HG03097 (cell line): ENCODE data around the gene ADCY7.

Source experiments
- ATAC-seq: cut with Tn5 transposase; IDR thresholded peaks from one replicate; pipeline ENCODE4 v1.9.1; 2021; ENCODE audit not compliant: unreplicated experiment, low FRiP score

ADCY7 gene

GRCh38 chr16:50265716-50266336 is 525 bp upstream of the ADCY7 start:
- no peak for ATAC-seq

- no peak for ATAC-seq
Observed at GRCh38 chr16:50267151-50267631, 840 bp downstream of the ADCY7 start.

GRCh38 chr16:50267651-50268050 is 1.3 kb downstream of the ADCY7 start:
- no peak for ATAC-seq

- ATAC-seq = no peak
Observed at GRCh38 chr16:50268352-50268751, 2.0 kb downstream of the ADCY7 start.

- ATAC-seq = no peak
Observed at GRCh38 chr16:50269061-50269705, 2.8 kb downstream of the ADCY7 start.

GRCh38 chr16:50269769-50270509 is 3.6 kb downstream of the ADCY7 start:
- ATAC-seq = no peak

GRCh38 chr16:50270510-50271147 is 4.3 kb downstream of the ADCY7 start:
- ATAC-seq = no peak

GRCh38 chr16:50271148-50272041 is 5.0 kb downstream of the ADCY7 start:
- no peak for ATAC-seq

- ATAC-seq = no peak
Observed at GRCh38 chr16:50272111-50272571, 5.8 kb downstream of the ADCY7 start.

- no peak for ATAC-seq
Observed at GRCh38 chr16:50272687-50273381, 6.5 kb downstream of the ADCY7 start.

GRCh38 chr16:50273382-50273690 is 7.0 kb downstream of the ADCY7 start:
- ATAC-seq = no peak

GRCh38 chr16:50273888-50274325 is 7.6 kb downstream of the ADCY7 start:
- no peak for ATAC-seq

- no peak for ATAC-seq
Observed at GRCh38 chr16:50274326-50275097, 8.2 kb downstream of the ADCY7 start.

- ATAC-seq = no peak
Observed at GRCh38 chr16:50275098-50275415, 8.7 kb downstream of the ADCY7 start.

GRCh38 chr16:50275428-50276325 is 9.3 kb downstream of the ADCY7 start:
- ATAC-seq = no peak

- no peak for ATAC-seq
Observed at GRCh38 chr16:50276326-50276640, 9.9 kb downstream of the ADCY7 start.

GRCh38 chr16:50276801-50277555 is 10.6 kb downstream of the ADCY7 start:
- no peak for ATAC-seq

GRCh38 chr16:50278251-50278650 is 11.9 kb downstream of the ADCY7 start:
- ATAC-seq = no peak
